Measurements from ENCODE around the gene CFAP157. TPM values are rescaled to one million over a fixed set of nuclear protein-coding genes. Genes with fewer than 3 reads are reported as not detected.
A peak's percentile ranks its signal among the peaks of the same experiment; 100 is the strongest.

CFAP157 gene
- total RNA-seq, 1 experiment from 2014 or later = 0.68 TPM

DNA sequence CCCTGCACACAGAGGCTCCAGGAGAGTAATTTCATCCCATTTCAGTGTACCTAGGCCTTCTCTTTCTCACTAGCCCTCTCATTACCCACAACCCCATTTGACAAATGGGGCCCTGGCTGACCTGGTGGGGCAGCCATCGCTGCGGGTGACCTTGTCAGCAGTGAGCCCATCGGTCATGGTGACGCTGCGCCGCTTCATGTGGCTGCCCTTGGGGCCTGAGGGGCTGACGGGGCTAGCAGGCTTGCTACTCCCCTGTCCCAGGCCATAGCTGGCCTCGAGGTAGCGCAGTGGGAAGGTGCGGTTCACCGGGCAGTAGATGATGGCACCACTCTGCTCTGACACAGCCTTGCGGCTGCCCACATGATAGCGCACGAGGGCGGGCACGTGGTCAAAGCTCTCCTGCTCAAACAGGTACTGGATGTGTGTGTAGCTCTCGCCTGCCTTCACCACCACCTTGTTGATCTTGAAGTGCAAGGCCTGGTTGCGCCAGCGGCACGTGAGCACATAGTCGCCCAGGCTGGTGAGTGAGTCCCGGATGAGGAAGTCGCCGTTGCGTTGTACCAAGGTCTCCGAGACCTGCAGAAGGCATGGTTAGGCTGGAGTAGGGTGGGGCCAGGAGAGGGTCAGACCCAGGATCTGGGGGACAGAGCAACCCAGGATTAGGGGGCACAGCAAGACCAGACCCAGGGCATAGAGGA, 42.5 kb downstream of the CFAP157 start:
- DNase-seq = no peak
- Histone ChIP-seq H3K9me2 (ENCODE audit: insufficient read depth) (no peaks in the 10 kb centered on the region), H3F3A (ENCODE audit: insufficient read depth, low read depth) (peaks cover 6% of the 10 kb centered on the region; the same call in 1 of the 2 replicates), H3K27me3 (ENCODE audit: insufficient read depth, low read depth) (peaks cover 63% of the 10 kb centered on the region), H4K20me1 (ENCODE audit: insufficient read depth) (no peaks in the 10 kb centered on the region), H3K4me2 (no peak overlapping the region), H3K9me3 (ENCODE audit: insufficient read depth, low read depth) (no peaks in the 10 kb centered on the region), H2AFZ (no peak overlapping the region), H3K4me3 (no peak overlapping the region), H3K79me2 (ENCODE audit: low read depth) (no peaks in the 10 kb centered on the region), H3K36me3 (ENCODE audit: low read depth) (no peaks in the 10 kb centered on the region), H3K27ac (no peak overlapping the region), H3K4me1 (replicated peaks; ENCODE audit: insufficient read depth) (no peaks in the 10 kb centered on the region)
- POLR2A ChIA-PET (ENCODE audit: unreplicated experiment) = no interaction called here
- CTCF ChIA-PET = no interaction called here
- BruUV-seq (replicated peaks) = no TSS peak
- intact Hi-C loops (cut with micrococcal nuclease; ENCODE audit: unreplicated experiment) = no loop called here
- TF ChIP-seq, protein P1, sequence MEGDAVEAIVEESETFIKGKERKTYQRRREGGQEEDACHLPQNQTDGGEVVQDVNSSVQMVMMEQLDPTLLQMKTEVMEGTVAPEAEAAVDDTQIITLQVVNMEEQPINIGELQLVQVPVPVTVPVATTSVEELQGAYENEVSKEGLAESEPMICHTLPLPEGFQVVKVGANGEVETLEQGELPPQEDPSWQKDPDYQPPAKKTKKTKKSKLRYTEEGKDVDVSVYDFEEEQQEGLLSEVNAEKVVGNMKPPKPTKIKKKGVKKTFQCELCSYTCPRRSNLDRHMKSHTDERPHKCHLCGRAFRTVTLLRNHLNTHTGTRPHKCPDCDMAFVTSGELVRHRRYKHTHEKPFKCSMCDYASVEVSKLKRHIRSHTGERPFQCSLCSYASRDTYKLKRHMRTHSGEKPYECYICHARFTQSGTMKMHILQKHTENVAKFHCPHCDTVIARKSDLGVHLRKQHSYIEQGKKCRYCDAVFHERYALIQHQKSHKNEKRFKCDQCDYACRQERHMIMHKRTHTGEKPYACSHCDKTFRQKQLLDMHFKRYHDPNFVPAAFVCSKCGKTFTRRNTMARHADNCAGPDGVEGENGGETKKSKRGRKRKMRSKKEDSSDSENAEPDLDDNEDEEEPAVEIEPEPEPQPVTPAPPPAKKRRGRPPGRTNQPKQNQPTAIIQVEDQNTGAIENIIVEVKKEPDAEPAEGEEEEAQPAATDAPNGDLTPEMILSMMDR (conservative IDR thresholded peaks at IDR 0.05) = no peak
- no peak for TF ChIP-seq EZH2 (IDR thresholded peaks at IDR 0.05; ENCODE audit: low read depth)

DNA sequence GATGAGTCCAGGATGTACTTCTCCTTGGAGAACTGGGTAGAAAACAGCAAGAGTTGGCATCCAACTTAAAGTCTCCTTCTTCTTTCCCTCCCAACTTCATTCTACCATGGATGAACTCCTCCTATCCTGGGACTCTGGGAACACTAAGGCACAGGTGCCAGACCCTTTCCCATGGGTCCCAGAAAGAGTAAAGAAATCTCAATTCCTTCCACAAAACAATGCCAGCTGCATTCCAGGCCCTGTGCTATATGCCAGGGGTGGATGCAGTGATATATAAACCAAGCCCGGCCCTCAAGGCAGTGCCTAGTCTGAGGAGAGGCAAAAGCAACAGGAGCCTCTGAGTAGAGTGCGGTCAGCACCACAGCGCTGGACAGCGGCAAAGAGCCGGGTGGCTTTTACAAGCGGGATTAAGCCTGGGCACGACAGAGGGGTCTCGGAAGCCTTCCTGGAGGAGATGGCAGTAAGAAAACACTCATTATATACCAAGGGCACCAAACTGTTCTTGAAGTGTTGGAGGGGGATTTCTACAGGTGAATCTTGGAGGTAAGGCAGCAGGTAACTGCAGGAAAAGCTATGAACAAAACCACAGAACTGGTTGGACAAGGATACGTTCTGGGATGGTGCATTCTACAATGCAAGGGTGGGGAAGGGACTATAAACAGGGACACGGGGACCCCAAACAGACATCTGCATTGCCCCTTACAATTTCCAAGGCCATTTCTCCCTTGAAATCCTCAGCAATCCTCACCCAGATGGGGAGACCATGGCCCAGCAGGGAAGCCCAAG, 44.7 kb downstream of the CFAP157 start:
- H3K9me3 ChIP-seq (ENCODE audit: insufficient read depth, low read depth) = no peaks in the 10 kb centered on the region
- H3F3A ChIP-seq (ENCODE audit: insufficient read depth, low read depth) = no peaks in the 10 kb centered on the region; the same call in 1 of the 2 replicates
- intact Hi-C loops (cut with micrococcal nuclease; ENCODE audit: unreplicated experiment) = no loop called here
- TF ChIP-seq, protein P1 (conservative IDR thresholded peaks at IDR 0.05) = no peak
- H3K27ac ChIP-seq = no peak overlapping the region
- H4K20me1 ChIP-seq (ENCODE audit: insufficient read depth) = no peaks in the 10 kb centered on the region
- H3K4me2 ChIP-seq = no peak overlapping the region
- H2AFZ ChIP-seq = no peak overlapping the region
- H3K27me3 ChIP-seq (ENCODE audit: insufficient read depth, low read depth) = peaks cover 75% of the 10 kb centered on the region
- H3K4me1 ChIP-seq (replicated peaks; ENCODE audit: insufficient read depth) = no peaks in the 10 kb centered on the region
- H3K36me3 ChIP-seq (ENCODE audit: low read depth) = no peaks in the 10 kb centered on the region
- DNase-seq = peak in 1 of 2 experiments; percentile 41
- H3K4me3 ChIP-seq = no peak overlapping the region
- H3K79me2 ChIP-seq (ENCODE audit: low read depth) = no peaks in the 10 kb centered on the region
- ChIA-PET CTCF (no interaction called here), POLR2A (ENCODE audit: unreplicated experiment) (no interaction called here)
- BruUV-seq (replicated peaks) = no TSS peak
- H3K9me2 ChIP-seq (ENCODE audit: insufficient read depth) = no peaks in the 10 kb centered on the region

DNA sequence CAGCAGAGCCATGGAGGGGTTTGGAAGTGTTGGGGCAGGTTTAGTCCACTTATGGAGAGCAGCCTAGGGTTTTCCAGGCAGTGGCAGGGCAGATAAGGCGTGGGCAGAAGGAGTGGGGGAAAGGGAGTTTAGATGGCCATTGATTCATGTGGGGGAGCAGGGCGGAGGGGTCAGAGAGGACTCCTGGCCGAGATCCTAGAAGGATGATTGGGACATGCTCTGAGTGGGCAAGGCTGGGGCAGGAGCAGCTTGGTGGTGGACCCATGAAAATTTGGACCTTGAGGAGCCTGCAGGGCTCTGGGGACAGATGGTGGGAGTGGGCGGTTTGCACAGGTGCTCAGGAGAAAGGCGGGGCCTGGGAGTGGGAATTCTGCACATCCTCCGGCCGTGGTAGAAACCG, 46.4 kb downstream of the CFAP157 start:
- ChIA-PET CTCF (no interaction called here), POLR2A (ENCODE audit: unreplicated experiment) (no interaction called here)
- H3F3A ChIP-seq (ENCODE audit: insufficient read depth, low read depth) = no peaks in the 10 kb centered on the region; the same call in 1 of the 2 replicates
- H3K79me2 ChIP-seq (ENCODE audit: low read depth) = no peaks in the 10 kb centered on the region
- H3K27me3 ChIP-seq (ENCODE audit: insufficient read depth, low read depth) = peaks cover 61% of the 10 kb centered on the region
- H3K27ac ChIP-seq = no peak overlapping the region
- no peaks in the 10 kb centered on the region for H3K9me3 ChIP-seq (ENCODE audit: insufficient read depth, low read depth)
- H3K4me2 ChIP-seq = no peak overlapping the region
- no peaks in the 10 kb centered on the region for H4K20me1 ChIP-seq (ENCODE audit: insufficient read depth)
- no peak for DNase-seq
- no peak for TF ChIP-seq EZH2 (IDR thresholded peaks at IDR 0.05; ENCODE audit: low read depth)
- TF ChIP-seq, protein P1 (conservative IDR thresholded peaks at IDR 0.05) = no peak
- no peak overlapping the region for H3K4me3 ChIP-seq
- H3K36me3 ChIP-seq (ENCODE audit: low read depth) = no peaks in the 10 kb centered on the region
- H2AFZ ChIP-seq = no peak overlapping the region
- H3K9me2 ChIP-seq (ENCODE audit: insufficient read depth) = no peaks in the 10 kb centered on the region
- H3K4me1 ChIP-seq (replicated peaks; ENCODE audit: insufficient read depth) = no peaks in the 10 kb centered on the region
- intact Hi-C loops (cut with micrococcal nuclease; ENCODE audit: unreplicated experiment) = no loop called here
- BruUV-seq (replicated peaks) = no TSS peak
